Astrocyte (in vitro differentiated cells and primary cell): ENCODE results near the gene MED9. TPM values are rescaled to one million over a fixed set of nuclear protein-coding genes. Genes with fewer than 3 reads are reported as not detected.

ENCODE experiments used
- DNase-seq: peaks from one replicate; pipeline ENCODE4 v3.0.0-alpha.2; 2010; ENCODE audit warnings: low read depth
- FAIRE-seq: peaks from 2 replicates; lab custom pipeline; 2011; peaks lifted over from hg19 to GRCh38; lab: Jason Lieb, UNC
- H2AFZ ChIP-seq: 2 replicates; pipeline ENCODE4 v1.6.0; 2012; ENCODE audit warnings: low read depth, low read length, inconsistent platforms
- H3K27ac ChIP-seq: 2 replicates; pipeline ENCODE4 v1.5.1; 2011; ENCODE audit warnings: low read depth, low read length, inconsistent platforms
- H3K27me3 ChIP-seq: 2 replicates; pipeline ENCODE4 v1.6.0; 2011; ENCODE audit warnings: low read length, inconsistent platforms; ENCODE audit not compliant: insufficient read depth
- H3K36me3 ChIP-seq: 2 replicates; pipeline ENCODE4 v1.5.1; 2011; ENCODE audit warnings: low read length, inconsistent platforms; ENCODE audit not compliant: insufficient read depth
- H3K4me1 ChIP-seq: 2 replicates; pipeline ENCODE4 v1.5.1; 2011; ENCODE audit warnings: low read length, inconsistent platforms; ENCODE audit not compliant: insufficient read depth
- H3K4me2 ChIP-seq: 2 replicates; pipeline ENCODE4 v1.6.0; 2012; ENCODE audit warnings: low read length, inconsistent platforms
- H3K4me3 ChIP-seq: 2 replicates; pipeline ENCODE4 v1.5.1; 2011; ENCODE audit warnings: low read depth, mild to moderate bottlenecking, low read length, inconsistent platforms; ENCODE audit not compliant: insufficient read depth
- H3K79me2 ChIP-seq: 2 replicates; pipeline ENCODE4 v1.6.0; 2012; ENCODE audit warnings: mild to moderate bottlenecking, low read length, inconsistent platforms; ENCODE audit not compliant: insufficient read depth
- H3K9ac ChIP-seq: 2 replicates; pipeline ENCODE4 v1.6.0; 2012; ENCODE audit warnings: mild to moderate bottlenecking, low read length, inconsistent platforms
- H3K9me3 ChIP-seq: 2 replicates; pipeline ENCODE4 v1.5.1; 2012; ENCODE audit warnings: low read depth, mild to moderate bottlenecking, low read length, inconsistent platforms; ENCODE audit not compliant: insufficient read depth
- H4K20me1 ChIP-seq: 2 replicates; pipeline ENCODE4 v1.6.0; 2012; ENCODE audit warnings: low read length, inconsistent platforms; ENCODE audit not compliant: insufficient read depth
- H3K27ac Mint-ChIP-seq: one replicate; pipeline ENCODE4 v1.8.0; 2021; ENCODE audit warnings: mild to moderate bottlenecking, mixed read lengths; ENCODE audit not compliant: unreplicated experiment
- H3K27me3 Mint-ChIP-seq: one replicate; pipeline ENCODE4 v1.8.0; 2021; ENCODE audit warnings: low read depth, mixed read lengths; ENCODE audit not compliant: unreplicated experiment
- H3K36me3 Mint-ChIP-seq: one replicate; pipeline ENCODE4 v1.8.0; 2021; ENCODE audit warnings: low read depth, mixed read lengths; ENCODE audit not compliant: unreplicated experiment
- H3K4me1 Mint-ChIP-seq: one replicate; pipeline ENCODE4 v1.8.0; 2021; ENCODE audit warnings: low read depth, mixed read lengths; ENCODE audit not compliant: unreplicated experiment
- H3K4me3 Mint-ChIP-seq: one replicate; pipeline ENCODE4 v1.8.0; 2021; ENCODE audit warnings: mild to moderate bottlenecking, moderate library complexity, mixed read lengths; ENCODE audit not compliant: unreplicated experiment
- H3K9me3 Mint-ChIP-seq: one replicate; pipeline ENCODE4 v1.8.0; 2021; ENCODE audit warnings: mild to moderate bottlenecking, mixed read lengths; ENCODE audit not compliant: unreplicated experiment
- EZH2 ChIP-seq: IDR thresholded peaks from 2 replicates; pipeline ENCODE4 v1.6.1; 2012; ENCODE audit warnings: mild to moderate bottlenecking, low read length, inconsistent platforms; ENCODE audit not compliant: insufficient read depth
- total RNA-seq: library from RNA; stranded (reverse); gene quantifications from 2 replicates; pipeline ENCODE4 v1.2.1, GENCODE V29; 2021
- TF ChIP-seq, protein P1 (sequence below): IDR thresholded peaks from 2 replicates; pipeline ENCODE4 v1.5.1; 2011; ENCODE audit warnings: low read depth, mild to moderate bottlenecking, inconsistent platforms, low read length, moderate library complexity; ENCODE audit not compliant: insufficient read depth

Gene MED9
- total RNA-seq, 1 donor from 2014 or later, result 9.4 TPM

- no peak overlapping the region for H3K9ac ChIP-seq
- no peak for FAIRE-seq
Measured at GRCh38 chr17:17504341-17505140, 27.7 kb downstream of the MED9 start.

DNA sequence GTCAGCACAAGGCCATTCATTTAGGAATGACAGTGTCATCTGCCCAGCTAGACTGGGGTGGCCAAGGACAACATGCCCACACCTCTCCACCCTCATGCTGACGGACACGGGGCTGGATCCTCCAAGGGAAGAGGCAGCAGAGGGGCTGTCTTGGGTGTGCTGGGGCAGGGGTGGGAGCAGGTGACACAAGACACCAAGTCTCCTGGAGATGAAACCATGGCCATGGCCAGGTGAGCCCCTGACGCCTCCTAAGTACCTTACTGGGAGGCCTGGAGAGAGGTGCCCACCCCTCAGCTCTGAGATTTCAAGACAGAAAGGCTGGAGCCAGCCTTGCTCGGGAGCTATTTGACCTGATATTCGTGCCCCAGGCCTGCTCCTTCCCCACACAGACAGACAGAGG lies 28.4 kb downstream of the MED9 start:
- FAIRE-seq, result no peak

More at GRCh38 chr17:17504341-17505140, 27.7 kb downstream of the MED9 start:
- H3K36me3 Mint-ChIP-seq, result peaks cover 5% of the 10 kb centered on the region
- no peaks in the 10 kb centered on the region for H3K9me3 ChIP-seq
- no peaks in the 10 kb centered on the region for H3K4me1 Mint-ChIP-seq
- H3K9me3 Mint-ChIP-seq, result no peaks in the 10 kb centered on the region
- H2AFZ ChIP-seq, result no peak overlapping the region
- H3K27me3 Mint-ChIP-seq, result peaks cover 32% of the 10 kb centered on the region
- H3K4me3 Mint-ChIP-seq, result no peak overlapping the region
- peaks cover 7% of the 10 kb centered on the region for H3K27me3 ChIP-seq
- no peak for TF ChIP-seq EZH2
- TF ChIP-seq, protein P1, sequence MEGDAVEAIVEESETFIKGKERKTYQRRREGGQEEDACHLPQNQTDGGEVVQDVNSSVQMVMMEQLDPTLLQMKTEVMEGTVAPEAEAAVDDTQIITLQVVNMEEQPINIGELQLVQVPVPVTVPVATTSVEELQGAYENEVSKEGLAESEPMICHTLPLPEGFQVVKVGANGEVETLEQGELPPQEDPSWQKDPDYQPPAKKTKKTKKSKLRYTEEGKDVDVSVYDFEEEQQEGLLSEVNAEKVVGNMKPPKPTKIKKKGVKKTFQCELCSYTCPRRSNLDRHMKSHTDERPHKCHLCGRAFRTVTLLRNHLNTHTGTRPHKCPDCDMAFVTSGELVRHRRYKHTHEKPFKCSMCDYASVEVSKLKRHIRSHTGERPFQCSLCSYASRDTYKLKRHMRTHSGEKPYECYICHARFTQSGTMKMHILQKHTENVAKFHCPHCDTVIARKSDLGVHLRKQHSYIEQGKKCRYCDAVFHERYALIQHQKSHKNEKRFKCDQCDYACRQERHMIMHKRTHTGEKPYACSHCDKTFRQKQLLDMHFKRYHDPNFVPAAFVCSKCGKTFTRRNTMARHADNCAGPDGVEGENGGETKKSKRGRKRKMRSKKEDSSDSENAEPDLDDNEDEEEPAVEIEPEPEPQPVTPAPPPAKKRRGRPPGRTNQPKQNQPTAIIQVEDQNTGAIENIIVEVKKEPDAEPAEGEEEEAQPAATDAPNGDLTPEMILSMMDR, result no peak
- H3K4me3 ChIP-seq, result no peak overlapping the region
- peaks cover 4% of the 10 kb centered on the region for H4K20me1 ChIP-seq
- H3K27ac ChIP-seq, result no peak overlapping the region
- no peaks in the 10 kb centered on the region for H3K36me3 ChIP-seq
- no peak overlapping the region for H3K4me2 ChIP-seq
- no peaks in the 10 kb centered on the region for H3K4me1 ChIP-seq
- no peaks in the 10 kb centered on the region for H3K79me2 ChIP-seq
- no peak for DNase-seq
- no peak overlapping the region for H3K27ac Mint-ChIP-seq

More for the DNA sequence above, 28.4 kb downstream of the MED9 start:
- Histone ChIP-seq H3K9me3 (no peaks in the 10 kb centered on the region), H3K27ac (no peak overlapping the region), H3K36me3 (no peaks in the 10 kb centered on the region), H3K27me3 (peaks cover 5% of the 10 kb centered on the region), H4K20me1 (peaks cover 10% of the 10 kb centered on the region), H2AFZ (no peak overlapping the region), H3K9ac (no peak overlapping the region), H3K4me3 (no peak overlapping the region), H3K79me2 (no peaks in the 10 kb centered on the region), H3K4me2 (no peak overlapping the region), H3K4me1 (no peaks in the 10 kb centered on the region)
- no peaks in the 10 kb centered on the region for H3K4me1 Mint-ChIP-seq
- H3K9me3 Mint-ChIP-seq, result no peaks in the 10 kb centered on the region
- no peak overlapping the region for H3K27ac Mint-ChIP-seq
- H3K27me3 Mint-ChIP-seq, result peaks cover 38% of the 10 kb centered on the region
- DNase-seq, result no peak
- H3K4me3 Mint-ChIP-seq, result no peak overlapping the region
- no peak for TF ChIP-seq EZH2
- TF ChIP-seq, protein P1, result no peak
- H3K36me3 Mint-ChIP-seq, result peaks cover 8% of the 10 kb centered on the region
